HCT116 (cell line): ENCODE measurements around the gene GPR155. TPM values are rescaled to one million over a fixed set of nuclear protein-coding genes. Genes with fewer than 3 reads are reported as not detected.
"Not testable (repeated sequence)": the region's sequence is repeated elsewhere in the genome, so short reads cannot be mapped to it uniquely, and the experiment has no call there.

Experiments used
- ATAC-seq: fragments of 200-7000 bp; cut with Tn5 transposase; 2 replicates; pipeline ENCODE4 v1.9.1; 2020; ENCODE audit warnings: mild to moderate bottlenecking, moderate library complexity
- BruUV-seq: library from RNA; stranded (reverse); fragments of 400-500 nt; replicated peaks from 2 replicates; lab custom pipeline; 2021; lab: Mats Ljungman, UMichigan
- CTCF ChIA-PET: fragments of 300-600 bp; sonication (Branson Sonifier 250); formaldehyde crosslinking; loops from one replicate; lab custom pipeline; 2021; ENCODE audit warnings: antibody characterized with exemption; lab: Charles Lee
- POLR2A ChIA-PET: fragments of 300-600, 350-600 bp; sonication (Branson Sonifier 250); formaldehyde crosslinking; loops from one replicate; lab custom pipeline; 2021; ENCODE audit warnings: antibody characterized with exemption; lab: Charles Lee
- RAD21 ChIA-PET, 2 experiments: fragments of 300-600 bp; sonication (Branson Sonifier 250); formaldehyde crosslinking; loops; one replicate each; lab custom pipeline; 2023; ENCODE audit warnings: low total read pairs in 2 of 2; ENCODE audit not compliant: uncharacterized antibody in 2 of 2, unreplicated experiment in 2 of 2, low non-redundant PET in 1 of 2; lab: Charles Lee
- DNase-seq: peaks from one replicate; pipeline ENCODE4 v3.0.0-alpha.2; 2010; ENCODE audit warnings: low read depth, low spot score
- H2AFZ ChIP-seq: fragments of 200-600 bp; shearing (Covaris generic), sonication (generic); 2 replicates; pipeline ENCODE4 v1.6.1; 2017; ENCODE audit warnings: low read depth, mixed run types, mixed read lengths, antibody characterized with exemption, low read length; ENCODE audit not compliant: poor library complexity, severe bottlenecking
- H3K27ac ChIP-seq: 2 replicates; pipeline ENCODE4 v1.5.1; 2012; ENCODE audit warnings: low read depth, low read length
- H3K27me3 ChIP-seq: fragments of 200-600 bp; sonication (generic); 2 replicates; pipeline ENCODE4 v1.6.1; 2016; ENCODE audit warnings: mixed run types, low read length, mixed read lengths; ENCODE audit not compliant: insufficient read depth
- H3K36me3 ChIP-seq, 2 experiments: fragments of 200-500 bp in 1 of 2; fragments of 200-600 bp in 1 of 2; sonication (Bioruptor generic) in 1 of 2; sonication (generic) in 1 of 2; 2 replicates each; pipeline versions ENCODE4 v1.5.1 to v1.6.1; 2014 to 2016; ENCODE audit warnings: low read length in 2 of 2, inconsistent platforms in 1 of 2, mixed read lengths in 1 of 2, mixed run types in 1 of 2; ENCODE audit not compliant: insufficient read depth in 2 of 2, control insufficient read depth in 1 of 2
- H3K4me1 ChIP-seq, 2 experiments: fragments of 200-600 bp in 1 of 2; sonication (generic) in 1 of 2; 2 replicates each; pipeline versions ENCODE4 v1.5.1 to v1.6.1; 2012 to 2017; ENCODE audit warnings: low read length in 2 of 2, inconsistent platforms in 1 of 2, mild to moderate bottlenecking in 1 of 2, mixed read lengths in 1 of 2, mixed run types in 1 of 2, moderate library complexity in 1 of 2; ENCODE audit not compliant: insufficient read depth in 2 of 2, control insufficient read depth in 1 of 2
- H3K4me2 ChIP-seq: fragments of 200-600 bp; sonication (generic); 2 replicates; pipeline ENCODE4 v1.6.1; 2017; ENCODE audit warnings: mixed run types, low read length, mixed read lengths
- H3K4me3 ChIP-seq, 2 experiments: fragments of 200-600 bp in 1 of 2; sonication (generic) in 1 of 2; replicated peaks in 1 of 2; 2 replicates each; pipeline ENCODE4 v1.5.1; 2011 to 2016; ENCODE audit warnings: low read length in 2 of 2, control low read depth in 1 of 2, low read depth in 1 of 2, mild to moderate bottlenecking in 1 of 2, mixed read lengths in 1 of 2, mixed run types in 1 of 2
- H3K79me2 ChIP-seq: fragments of 200-600 bp; sonication (generic); 2 replicates; pipeline ENCODE4 v1.6.1; 2017; ENCODE audit warnings: mild to moderate bottlenecking, mixed run types, low read length, moderate library complexity, mixed read lengths; ENCODE audit not compliant: insufficient read depth
- H3K9ac ChIP-seq: fragments of 200-600 bp; sonication (generic); 2 replicates; pipeline ENCODE4 v1.6.1; 2016; ENCODE audit warnings: low read length, mixed read lengths
- H3K9me2 ChIP-seq: fragments of 200-600 bp; sonication (generic), shearing (Covaris generic); 2 replicates; pipeline ENCODE4 v1.6.1; 2017; ENCODE audit warnings: mixed run types, mild to moderate bottlenecking, moderate library complexity; ENCODE audit not compliant: insufficient read depth
- H3K9me3 ChIP-seq, 2 experiments: fragments of 200-500 bp in 1 of 2; fragments of 200-600 bp in 1 of 2; sonication (Bioruptor generic) in 1 of 2; sonication (generic) in 1 of 2; 2 replicates each; pipeline ENCODE4 v1.6.1; 2014 to 2017; ENCODE audit warnings: low read length in 2 of 2, mixed read lengths in 2 of 2, inconsistent platforms in 1 of 2, low read depth in 1 of 2, mild to moderate bottlenecking in 1 of 2, mixed run types in 1 of 2, moderate library complexity in 1 of 2; ENCODE audit not compliant: control insufficient read depth in 1 of 2, insufficient read depth in 1 of 2
- H4K20me1 ChIP-seq: fragments of 200-600 bp; sonication (generic), shearing (Covaris generic); 2 replicates; pipeline ENCODE4 v1.6.1; 2017; ENCODE audit warnings: mixed run types, mild to moderate bottlenecking, moderate library complexity; ENCODE audit not compliant: insufficient read depth
- ATF3 ChIP-seq: IDR thresholded peaks from 2 replicates; pipeline ENCODE4 v1.6.1; 2012
- EGR1 ChIP-seq: IDR thresholded peaks from 2 replicates; pipeline ENCODE4 v1.6.1; 2012; ENCODE audit warnings: low read depth
- EZH2 ChIP-seq: fragments of 200-600 bp; sonication (generic); IDR thresholded peaks from 2 replicates; pipeline ENCODE4 v1.6.1; 2017; ENCODE audit warnings: antibody characterized with exemption, mixed run types
- EZH2phosphoT487 ChIP-seq: fragments of 200-600 bp; IDR thresholded peaks from 2 replicates; pipeline ENCODE4 v1.6.1; 2018; ENCODE audit warnings: antibody characterized with exemption, borderline replicate concordance
- JUND ChIP-seq: IDR thresholded peaks from 2 replicates; pipeline ENCODE4 v1.6.1; 2012
- MAX ChIP-seq: IDR thresholded peaks from 2 replicates; pipeline ENCODE4 v1.6.1; 2012
- POLR2A ChIP-seq: IDR thresholded peaks from 2 replicates; pipeline ENCODE4 v1.7.0; 2011; ENCODE audit warnings: borderline replicate concordance; ENCODE audit not compliant: insufficient read depth, insufficient read length; ENCODE audit errors: extremely low read depth
- RAD21 ChIP-seq: IDR thresholded peaks from 2 replicates; pipeline ENCODE4 v1.6.1; 2012; ENCODE audit warnings: low read depth, mild to moderate bottlenecking
- SIN3A ChIP-seq: IDR thresholded peaks from 2 replicates; pipeline ENCODE4 v1.6.1; 2012; ENCODE audit warnings: low read depth
- ZFX ChIP-seq: fragments of 450-650 bp; IDR thresholded peaks from 2 replicates; pipeline ENCODE4 v1.6.1; 2017
- ZNF274 ChIP-seq: fragments of 200-500 bp; sonication (Bioruptor generic); IDR thresholded peaks from 2 replicates; pipeline ENCODE4 v1.6.1; 2014; ENCODE audit warnings: mild to moderate bottlenecking, low read depth, low read length, inconsistent platforms
- intact Hi-C: fragments of 100-400 bp; cut with micrococcal nuclease; formaldehyde crosslinking; loops from 2 replicates; pipeline ENCODE4 v1.10.0; 2022
- total RNA-seq: library from RNA; stranded (reverse); gene quantifications from one replicate; pipeline ENCODE4 v1.2.1, GENCODE V29; 2021; ENCODE audit not compliant: unreplicated experiment

The GPR155 gene
- total RNA-seq, 1 experiment from 2014 or later: 3.8 TPM

GRCh38 chr2:174412256-174412655 is 74.6 kb downstream of the GPR155 start:
- H3K9ac ChIP-seq: no peak overlapping the region
- no peaks in the 10 kb centered on the region for H4K20me1 ChIP-seq
- ChIA-PET POLR2A (no interaction called here), RAD21 (no interaction called here)
- ATAC-seq (no peak), DNase-seq (no peak)
- H3K9me3 ChIP-seq: no peaks in the 10 kb centered on the region
- no peak for TF ChIP-seq MAX
- TF ChIP-seq ZNF274: no peak
- TF ChIP-seq SIN3A: no peak
- no peak for TF ChIP-seq EZH2phosphoT487
- TF ChIP-seq RAD21: no peak
- TF ChIP-seq JUND: no peak
- TF ChIP-seq EGR1: no peak
- TF ChIP-seq EZH2: no peak
- TF ChIP-seq ATF3: no peak
- TF ChIP-seq POLR2A: no peak
- no peak for TF ChIP-seq ZFX
- TF ChIP-seq, all 23 proteins: peak for 0
- no TSS peak for BruUV-seq
- Histone ChIP-seq H3K79me2 (no peaks in the 10 kb centered on the region), H3K4me2 (no peak overlapping the region), H3K27me3 (no peaks in the 10 kb centered on the region), H3K36me3 (no peaks in the 10 kb centered on the region), H3K27ac (no peak overlapping the region), H3K4me1 (no peaks in the 10 kb centered on the region), H2AFZ (no peak overlapping the region), H3K4me3 (no peak overlapping the region), H3K9me2 (no peaks in the 10 kb centered on the region)
- intact Hi-C loops: no loop called here
- CTCF ChIA-PET: interaction anchor here (1.5 kb wide), 1 partner anchor 135 kb away, joined by 4 read pairs; no protein-coding TSS in a partner anchor

DNA sequence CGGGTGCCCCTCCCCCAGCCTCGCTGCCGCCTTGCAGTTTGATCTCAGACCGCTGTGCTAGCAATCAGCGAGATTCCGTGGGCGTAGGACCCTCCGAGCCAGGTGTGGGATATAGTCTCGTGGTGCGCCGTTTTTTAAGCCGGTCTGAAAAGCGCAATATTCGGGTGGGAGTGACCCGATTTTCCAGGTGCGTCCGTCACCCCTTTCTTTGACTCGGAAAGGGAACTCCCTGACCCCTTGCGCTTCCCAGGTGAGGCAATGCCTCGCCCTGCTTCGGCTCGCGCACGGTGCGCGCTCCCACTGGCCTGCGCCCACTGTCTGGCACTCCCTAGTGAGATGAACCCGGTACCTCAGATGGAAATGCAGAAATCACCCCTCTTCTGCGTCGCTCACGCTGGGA is 76.8 kb downstream of the GPR155 start:
- H3K27ac ChIP-seq, H3K4me3 ChIP-seq, H3K4me2 ChIP-seq, POLR2A ChIA-PET, H3K9me2 ChIP-seq, CTCF ChIA-PET, DNase-seq, H3K4me1 ChIP-seq, H2AFZ ChIP-seq, ATAC-seq, H3K36me3 ChIP-seq, RAD21 ChIA-PET, H4K20me1 ChIP-seq, H3K9ac ChIP-seq, H3K79me2 ChIP-seq, H3K9me3 ChIP-seq, intact Hi-C loops, BruUV-seq, H3K27me3 ChIP-seq: not testable (repeated sequence)
